ENCODE results near the gene APLP2.

DNA sequence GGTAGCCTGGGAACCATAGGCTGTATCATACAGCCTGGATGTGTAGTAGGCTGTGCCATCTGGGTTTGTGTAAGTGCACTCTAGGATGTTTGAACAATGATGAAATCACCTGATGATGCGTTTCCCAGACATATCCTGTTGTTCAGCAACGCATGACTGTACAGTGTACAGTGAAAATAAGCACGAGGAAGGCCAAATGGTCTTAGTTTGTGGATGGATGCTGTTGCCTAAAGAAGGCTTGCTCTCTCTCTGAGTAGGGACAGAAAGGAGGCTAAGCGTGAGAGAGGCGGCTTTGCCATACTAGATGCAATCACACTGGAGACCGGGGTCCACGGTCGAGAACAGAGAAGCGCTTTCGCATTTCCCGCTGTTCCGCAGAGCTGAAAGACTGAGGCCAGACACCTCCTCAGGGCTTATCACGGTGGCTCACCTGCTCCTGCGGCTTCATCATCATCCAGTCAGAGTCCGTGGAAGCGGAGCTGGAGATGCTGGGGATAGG, 27.6 kb upstream of the APLP2 start:
- no peak for TF ChIP-seq CTCF (conservative IDR thresholded peaks at IDR 0.05)
- TF ChIP-seq ZFX (IDR thresholded peaks at IDR 0.05) = no peak

Data from C4-2B (cell line).